Stimulated activated CD8-positive, alpha-beta memory T cell treated with anti-CD3 and anti-CD28 coated beads, Interleukin-2, amount 100 ng/mL, for 48 hours (primary cell): ENCODE results near the gene VSIR.

Experiments used
- DNase-seq, 2 donors: peaks; one replicate each; pipeline ENCODE4 v3.0.0-alpha.2; 2020; ENCODE audit warnings: low read depth in 2 of 2

The VSIR gene

GRCh38 chr10:71806704-71807556 lies 33.6 kb upstream of the VSIR start:
- no peak for DNase-seq

DNA sequence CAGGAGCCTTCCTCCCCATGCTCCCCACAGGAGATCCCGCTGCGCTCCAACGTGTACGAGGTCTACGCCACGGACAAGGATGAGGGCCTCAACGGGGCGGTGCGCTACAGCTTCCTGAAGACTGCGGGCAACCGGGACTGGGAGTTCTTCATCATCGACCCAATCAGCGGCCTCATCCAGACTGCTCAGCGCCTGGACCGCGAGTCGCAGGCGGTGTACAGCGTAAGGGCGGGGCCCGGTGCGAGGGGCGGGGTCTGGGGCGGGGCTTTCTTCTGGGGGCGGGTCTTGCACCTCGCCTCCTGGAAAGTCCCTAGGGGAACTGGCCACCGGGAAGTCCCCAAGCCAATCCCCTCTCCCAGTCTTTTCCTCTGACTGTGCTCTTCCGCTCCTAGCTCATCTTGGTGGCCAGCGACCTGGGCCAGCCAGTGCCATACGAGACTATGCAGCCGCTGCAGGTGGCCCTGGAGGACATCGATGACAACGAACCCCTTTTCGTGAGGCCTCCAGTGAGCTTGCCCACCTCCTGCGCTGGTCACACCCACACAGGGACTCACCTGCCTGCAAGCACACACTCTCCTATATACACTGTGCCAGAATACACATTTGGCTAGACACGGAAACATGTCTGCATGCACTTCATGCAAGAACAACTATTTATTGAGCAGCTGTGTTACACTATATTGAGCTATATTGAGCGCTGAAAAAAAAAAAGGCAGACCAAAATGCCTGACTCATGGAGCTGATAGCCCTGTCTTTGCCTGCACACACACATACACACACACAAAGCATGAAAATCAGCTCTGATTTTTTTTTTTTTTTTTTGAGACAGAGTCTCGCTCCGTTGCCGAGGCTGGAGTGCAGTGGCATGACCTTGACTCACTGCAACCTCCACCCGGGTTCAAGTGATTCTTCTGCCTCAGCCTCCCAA lies 32.7 kb upstream of the VSIR start:
- DNase-seq: no peak

DNA sequence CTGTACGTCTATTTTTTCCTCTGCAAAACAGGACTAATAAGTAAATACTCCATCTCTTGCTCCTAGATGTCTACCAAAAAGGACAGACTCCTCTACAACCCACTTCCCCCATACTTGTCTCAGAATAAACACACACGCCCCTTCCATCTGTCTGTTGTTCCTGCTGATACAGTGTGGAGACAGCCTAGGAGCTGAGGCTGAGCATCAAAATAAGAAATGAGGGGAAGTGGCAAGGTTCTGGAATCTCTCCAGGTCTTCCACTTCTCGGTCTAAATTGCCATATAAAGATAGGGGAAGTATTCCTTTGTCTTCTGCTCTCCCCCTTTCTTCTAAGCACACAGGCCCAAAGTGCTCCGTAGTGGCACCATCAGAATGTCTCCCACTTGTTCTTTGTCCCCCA lies 30.8 kb upstream of the VSIR start:
- DNase-seq: no peak

- DNase-seq: no peak
These were observed 29.6 kb upstream of the VSIR start for GRCh38 chr10:71802715-71803488.

GRCh38 chr10:71802235-71802634 lies 28.9 kb upstream of the VSIR start:
- DNase-seq: no peak

GRCh38 chr10:71801361-71801760 lies 28.0 kb upstream of the VSIR start:
- DNase-seq: no peak

- no peak for DNase-seq
These were observed 26.5 kb upstream of the VSIR start for GRCh38 chr10:71799608-71800453.

DNA sequence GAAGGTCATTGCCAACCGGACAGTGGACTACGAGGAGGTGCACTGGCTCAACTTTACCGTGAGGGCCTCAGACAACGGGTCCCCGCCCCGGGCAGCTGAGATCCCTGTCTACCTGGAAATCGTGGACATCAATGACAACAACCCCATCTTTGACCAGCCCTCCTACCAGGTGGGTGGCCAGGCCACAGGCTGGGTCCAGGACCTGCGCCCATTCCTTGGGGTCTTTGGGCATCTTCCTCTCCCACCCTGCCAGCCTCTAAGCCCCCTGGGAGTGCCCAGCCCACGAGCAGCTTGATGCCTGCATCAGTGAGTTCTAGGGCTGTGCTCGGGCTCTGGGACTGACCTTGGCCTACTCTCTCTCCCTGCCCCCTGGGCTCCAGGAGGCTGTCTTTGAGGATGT lies 25.8 kb upstream of the VSIR start:
- no peak for DNase-seq

GRCh38 chr10:71798308-71798624 lies 24.9 kb upstream of the VSIR start:
- no peak for DNase-seq

DNA sequence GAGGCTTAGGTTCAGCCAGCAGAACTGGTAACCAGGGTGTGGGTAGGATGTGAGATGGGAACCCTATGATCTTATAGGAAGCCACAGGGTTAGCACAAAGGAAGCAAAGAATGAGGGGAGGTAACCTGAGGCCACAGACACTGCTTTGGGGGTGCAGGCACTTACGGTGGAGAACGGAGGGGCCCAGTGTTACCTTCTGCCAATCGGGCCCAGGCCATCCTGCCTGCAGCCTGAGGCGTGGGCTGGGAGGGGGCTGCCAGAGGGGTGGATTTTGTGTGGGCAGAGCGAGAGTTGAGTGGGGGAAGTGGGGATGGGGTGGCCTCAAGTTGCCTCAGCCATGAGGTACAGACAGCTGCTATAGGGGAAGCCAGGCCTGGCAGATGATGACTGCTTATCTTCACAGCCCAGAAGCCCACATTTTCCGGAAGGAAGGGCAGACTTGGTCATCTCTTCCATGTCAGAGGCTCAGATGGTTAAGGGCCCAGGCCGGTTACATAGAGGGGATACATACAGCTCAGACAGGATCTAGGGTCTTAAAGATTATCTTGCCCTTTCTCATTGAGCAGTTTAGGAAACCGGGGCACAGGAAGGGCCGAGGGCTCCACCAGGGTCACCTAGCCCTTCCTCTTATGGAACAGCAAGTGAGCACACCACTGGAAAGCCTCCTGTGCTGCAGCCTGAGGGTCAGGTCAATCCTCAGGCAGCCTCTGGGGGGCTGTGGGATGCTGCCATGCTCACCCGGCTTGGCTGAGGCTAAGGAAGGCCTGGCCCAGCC lies 24.4 kb upstream of the VSIR start:
- no peak for DNase-seq

DNA sequence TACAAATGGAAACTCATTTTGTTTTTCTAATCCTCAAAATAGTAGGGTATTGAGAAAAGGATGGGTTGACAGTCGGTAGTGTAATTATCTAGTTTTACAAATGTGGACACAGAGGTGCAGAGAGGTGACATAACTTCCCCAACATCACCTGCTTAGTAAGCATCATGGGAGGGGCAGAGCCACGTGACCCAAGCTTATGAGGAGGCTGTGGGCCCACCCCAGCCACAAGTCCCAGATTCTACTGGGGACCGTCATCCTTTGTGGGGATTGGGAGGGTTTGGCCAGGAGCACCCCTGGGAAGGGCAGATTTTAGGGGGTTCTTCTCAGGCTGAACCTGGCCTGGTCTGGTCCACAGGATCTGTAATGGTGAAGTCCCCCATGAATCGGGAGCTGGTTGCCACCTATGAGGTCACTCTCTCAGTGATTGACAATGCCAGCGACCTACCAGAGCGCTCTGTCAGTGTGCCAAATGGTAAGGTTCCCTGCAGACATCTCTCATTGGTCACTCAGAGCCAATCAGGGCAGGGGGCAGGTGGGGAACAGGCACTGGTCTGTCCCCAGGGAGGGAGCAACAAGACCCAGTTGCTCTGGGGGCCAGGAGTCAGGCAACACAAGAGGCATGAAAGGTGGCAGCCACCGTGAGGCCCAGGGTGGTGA lies 23.6 kb upstream of the VSIR start:
- DNase-seq: no peak

- DNase-seq: no peak
These were observed 21.9 kb upstream of the VSIR start for GRCh38 chr10:71795248-71795647.

DNA sequence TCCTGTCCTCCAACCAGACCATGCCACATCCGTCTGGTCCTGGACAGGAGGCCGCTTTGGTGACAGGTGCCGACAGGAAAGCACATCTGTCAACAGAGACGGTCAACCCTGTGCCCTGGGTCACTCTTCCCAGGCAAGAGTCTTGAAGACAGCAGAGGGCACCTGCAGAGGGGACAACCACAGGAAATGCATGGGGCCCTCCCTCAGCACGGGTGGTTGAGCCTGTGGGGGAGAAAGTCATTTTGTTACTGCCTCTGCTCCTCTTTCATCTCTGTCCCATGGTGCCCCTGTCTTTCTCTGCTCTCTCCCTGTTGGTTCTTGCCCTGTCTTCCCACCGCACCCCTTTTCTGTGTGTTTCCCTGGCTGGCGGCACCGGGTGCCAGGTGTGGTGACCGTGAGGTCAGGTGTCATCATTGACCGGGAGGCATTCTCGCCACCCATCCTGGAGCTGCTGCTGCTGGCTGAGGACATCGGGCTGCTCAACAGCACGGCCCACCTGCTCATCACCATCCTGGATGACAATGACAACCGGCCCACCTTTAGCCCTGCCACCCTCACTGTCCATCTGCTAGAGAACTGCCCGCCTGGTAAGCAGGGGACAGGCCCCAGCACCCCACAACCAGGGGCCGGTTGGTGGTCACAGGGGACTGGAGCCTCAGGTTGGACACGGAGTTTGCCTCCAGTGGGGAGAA lies 17.6 kb upstream of the VSIR start:
- DNase-seq: no peak

DNA sequence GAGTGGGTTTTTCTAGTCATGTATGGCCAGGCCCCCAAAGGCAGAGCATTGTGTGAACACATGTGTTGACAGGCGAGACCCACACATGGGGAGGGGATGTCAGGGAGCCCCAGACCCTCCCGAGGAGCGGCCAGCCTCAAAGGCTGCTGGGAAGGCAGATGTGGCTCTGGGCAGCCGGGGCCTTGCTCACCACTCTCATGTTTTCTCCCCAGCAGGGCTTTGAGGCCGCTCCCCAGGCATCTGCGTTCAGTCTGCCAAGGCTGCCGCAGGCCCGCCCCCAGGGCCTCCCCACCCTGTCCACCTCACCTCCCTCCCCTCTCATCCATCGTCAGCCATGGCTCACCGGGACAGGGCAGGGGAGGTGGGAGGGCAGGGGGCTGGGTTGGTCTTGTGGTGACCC lies 16.6 kb upstream of the VSIR start:
- DNase-seq: no peak

DNA sequence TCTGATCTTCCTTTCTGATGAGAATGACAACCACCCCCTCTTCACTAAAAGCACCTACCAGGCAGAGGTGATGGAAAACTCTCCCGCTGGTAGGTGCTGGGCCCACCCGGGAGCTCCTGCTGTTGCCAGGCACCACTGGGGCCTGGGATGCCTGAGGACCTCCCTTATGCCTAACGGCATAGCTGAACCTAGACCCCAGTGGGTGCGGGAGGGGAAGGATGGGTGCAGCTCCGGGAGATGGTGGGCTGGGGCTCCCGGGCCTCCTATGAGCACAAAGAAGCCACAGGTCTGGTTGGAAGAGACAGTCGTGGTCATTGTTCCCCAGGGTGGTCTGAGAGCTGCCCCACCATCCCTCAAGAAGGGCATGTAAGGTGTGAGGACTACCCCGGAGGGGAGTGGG lies 15.6 kb upstream of the VSIR start:
- DNase-seq: no peak

DNA sequence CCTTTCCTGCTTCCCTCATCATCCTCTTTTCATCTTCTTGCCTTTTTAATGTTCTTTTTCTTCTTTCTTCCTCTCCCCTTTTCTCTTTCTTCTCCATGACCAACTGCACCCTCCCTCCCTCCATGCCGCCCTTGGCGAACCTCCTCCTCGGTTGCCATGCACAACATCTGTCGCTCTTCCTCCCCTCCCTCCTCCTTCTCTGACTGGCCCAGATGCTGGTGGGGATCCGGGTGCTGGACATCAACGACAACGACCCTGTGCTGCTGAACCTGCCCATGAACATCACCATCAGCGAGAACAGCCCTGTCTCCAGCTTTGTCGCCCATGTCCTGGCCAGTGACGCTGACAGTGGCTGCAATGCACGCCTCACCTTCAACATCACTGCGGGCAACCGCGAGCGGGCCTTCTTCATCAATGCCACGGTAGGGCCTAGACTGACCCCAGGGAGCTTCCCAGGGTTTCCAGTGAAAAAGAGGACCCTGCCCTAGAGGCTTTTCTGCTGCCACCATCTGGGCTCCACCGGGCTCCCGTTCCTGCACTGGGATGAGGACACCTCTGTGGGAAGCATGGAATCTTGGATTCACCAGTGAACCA lies 11.5 kb upstream of the VSIR start:
- no peak for DNase-seq

GRCh38 chr10:71783917-71784678 lies 10.8 kb upstream of the VSIR start:
- DNase-seq: no peak

- no peak for DNase-seq
These were observed 9.7 kb upstream of the VSIR start for GRCh38 chr10:71782917-71783490.
